ENCODE measurements around the gene SNX20.
A peak's percentile ranks its signal among the peaks of the same experiment; 100 is the strongest.

The SNX20 gene

DNA sequence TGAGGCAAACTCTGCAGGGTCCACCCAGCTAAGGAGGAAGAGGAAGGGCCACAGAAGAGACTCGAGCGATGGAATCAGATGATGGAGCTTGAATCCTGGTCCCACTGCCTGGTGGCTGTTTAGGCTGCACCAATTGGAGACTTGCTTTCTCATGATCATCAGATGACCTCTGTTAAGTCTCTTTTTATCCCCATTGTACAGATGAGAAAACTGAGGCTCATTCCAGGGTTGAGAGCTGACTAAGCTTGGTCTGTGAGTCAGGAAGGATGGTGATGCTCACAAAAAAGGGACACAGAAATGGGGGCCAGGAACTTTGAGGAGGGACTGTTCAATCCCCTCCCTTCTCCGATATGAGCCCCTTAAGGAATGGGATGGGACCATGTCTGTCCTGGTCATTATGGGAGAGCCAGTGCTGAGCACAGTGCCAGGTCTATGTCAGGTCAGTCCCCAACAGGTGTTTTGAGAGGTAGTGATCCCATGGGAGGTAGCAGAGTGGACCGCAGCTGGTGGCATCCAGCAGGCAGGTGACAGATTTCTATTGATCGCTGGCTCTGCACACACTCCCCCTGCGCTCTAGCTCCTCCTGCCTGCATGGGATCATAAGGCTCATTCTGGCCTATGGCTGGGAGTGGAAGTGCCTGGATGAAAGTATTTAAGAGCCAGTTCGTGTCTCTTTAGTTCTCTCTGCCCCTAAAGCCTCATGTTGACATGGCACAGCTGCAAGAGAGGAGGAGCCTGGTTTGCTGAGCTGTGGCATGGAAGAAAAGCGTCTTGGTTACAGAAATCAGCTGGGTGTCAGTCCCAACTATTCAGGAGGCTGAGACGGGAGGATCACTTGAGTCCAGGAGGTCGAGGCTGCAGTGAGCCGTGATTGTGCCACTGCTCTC lies 27.2 kb downstream of the SNX20 start:
- DNase-seq = no peak

DNA sequence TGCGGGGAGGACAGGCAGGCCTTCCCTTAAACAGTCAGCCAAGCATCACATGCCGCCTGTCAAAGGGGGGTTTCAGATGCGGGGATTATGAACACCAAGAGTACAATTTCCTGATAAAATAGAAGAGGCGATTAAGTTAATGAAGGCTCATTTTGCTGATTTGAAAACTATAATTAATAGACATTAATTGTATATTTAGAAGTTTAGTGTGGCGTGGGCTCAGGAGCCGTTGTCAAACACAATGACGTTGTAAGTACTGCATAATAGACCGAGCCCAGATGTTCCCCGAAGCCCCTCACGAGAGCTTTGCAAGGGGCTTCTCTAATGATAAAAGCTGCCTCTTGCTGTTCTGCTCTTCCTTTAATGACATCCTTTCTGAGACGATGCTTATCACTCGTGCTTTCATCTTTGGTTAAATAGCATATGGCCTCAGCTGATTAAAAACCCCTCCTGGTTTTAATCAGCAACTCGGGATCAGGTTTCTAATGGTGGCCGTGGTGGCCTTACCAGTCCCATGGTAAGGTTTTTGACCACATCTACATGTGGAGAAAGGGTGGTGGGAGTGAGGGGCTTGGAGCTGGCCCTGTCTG lies 28.2 kb downstream of the SNX20 start:
- DNase-seq = no peak

DNA sequence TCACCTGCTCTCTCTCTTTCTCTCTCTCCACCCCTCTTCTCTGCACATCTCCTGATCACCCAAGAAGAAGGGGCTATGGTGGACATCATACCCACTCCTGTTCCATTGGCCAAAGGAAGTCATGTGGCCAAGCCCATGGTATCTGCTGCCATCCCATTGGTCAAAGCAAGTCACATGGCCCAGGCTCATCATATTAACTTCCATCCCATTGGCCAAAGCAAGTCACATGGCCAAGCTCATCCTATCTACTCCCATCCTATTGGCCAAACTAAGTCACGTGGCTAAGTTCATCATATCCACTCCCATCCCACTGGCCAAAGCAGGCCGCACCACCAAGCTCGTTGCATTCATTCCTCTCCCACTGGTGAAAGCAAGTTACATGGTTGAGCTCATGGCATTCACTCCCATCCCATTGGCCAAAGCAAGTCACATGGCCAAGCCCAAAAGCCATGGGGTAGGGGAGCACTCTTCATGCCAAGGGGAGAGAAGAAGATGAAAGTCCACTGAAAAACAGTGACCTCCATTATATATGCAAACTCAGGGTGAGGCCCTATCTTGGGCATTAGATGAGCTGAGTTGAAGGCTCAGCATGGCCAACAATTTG lies 29.2 kb downstream of the SNX20 start:
- no peak for DNase-seq

DNA sequence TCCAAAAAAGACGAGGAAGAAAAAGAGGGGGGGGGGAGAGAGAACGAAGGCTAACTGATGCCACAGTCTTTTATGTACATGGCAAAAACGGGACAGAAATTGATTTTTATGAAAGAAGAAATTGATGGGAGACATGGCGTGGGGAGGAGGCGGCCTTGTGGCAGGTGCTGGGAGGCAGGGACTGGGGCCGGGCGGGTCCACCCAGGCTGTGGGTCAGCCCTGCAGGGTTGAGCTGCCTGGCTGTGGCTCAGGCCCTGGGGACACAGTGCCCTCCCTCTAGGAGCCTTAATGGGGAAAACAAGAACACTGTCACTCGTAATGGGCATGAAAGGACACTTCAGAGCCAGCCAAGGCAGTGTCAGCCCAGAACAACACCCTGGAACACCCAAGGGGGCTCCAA lies 34.8 kb downstream of the SNX20 start:
- DNase-seq = no peak

DNA sequence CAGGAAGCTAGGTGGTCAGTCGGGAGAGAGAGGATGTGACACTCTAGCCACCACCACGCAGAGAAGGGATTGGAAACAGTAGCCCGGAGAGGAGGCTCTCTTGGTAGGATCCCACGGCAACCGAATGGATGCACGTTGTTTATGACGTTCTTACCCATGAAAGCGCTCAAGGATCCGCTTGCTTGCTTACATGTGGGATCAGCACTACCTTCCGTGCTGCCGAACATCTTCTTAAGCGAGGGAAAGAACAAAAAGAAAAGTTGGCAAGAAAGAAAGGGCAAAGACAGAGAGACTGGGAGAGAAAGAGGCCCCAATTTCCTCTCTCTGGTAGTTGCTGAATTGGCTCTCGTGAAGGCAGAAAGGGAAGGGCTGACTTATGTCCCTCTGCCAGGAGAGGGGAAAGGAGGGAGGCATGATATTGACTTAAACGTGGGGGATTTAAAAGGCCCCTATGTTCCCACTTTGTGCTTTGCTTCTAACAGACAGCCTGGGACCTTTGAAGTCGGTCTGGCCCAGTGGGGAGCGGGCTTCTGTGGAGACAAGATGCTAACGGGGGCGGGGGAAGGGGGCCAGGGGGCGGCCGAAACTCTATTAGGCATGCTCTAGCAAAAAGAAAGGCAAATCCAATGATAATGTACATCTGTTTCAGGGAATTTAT lies 35.4 kb downstream of the SNX20 start:
- DNase-seq = no peak

DNA sequence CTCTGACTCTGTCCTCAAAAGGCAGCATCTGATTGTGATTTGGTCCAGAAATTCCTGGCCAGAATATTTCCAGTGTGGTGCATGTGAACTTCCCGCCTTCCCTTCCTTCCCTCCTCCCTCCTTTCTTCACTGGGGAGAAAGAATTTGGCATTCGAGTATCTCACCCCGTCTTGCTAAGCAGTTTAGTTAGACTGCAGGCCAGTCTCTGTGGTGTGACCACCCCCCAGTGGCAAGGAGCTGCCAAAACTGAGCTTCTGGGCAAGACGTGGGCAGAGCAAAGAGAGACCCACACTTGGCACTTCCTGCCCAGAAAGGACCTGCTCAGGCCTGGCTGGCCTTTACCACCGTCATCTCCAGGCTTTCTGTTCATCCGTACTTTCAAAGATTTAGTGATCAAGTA lies 36.4 kb downstream of the SNX20 start:
- DNase-seq = peak; percentile 45

DNA sequence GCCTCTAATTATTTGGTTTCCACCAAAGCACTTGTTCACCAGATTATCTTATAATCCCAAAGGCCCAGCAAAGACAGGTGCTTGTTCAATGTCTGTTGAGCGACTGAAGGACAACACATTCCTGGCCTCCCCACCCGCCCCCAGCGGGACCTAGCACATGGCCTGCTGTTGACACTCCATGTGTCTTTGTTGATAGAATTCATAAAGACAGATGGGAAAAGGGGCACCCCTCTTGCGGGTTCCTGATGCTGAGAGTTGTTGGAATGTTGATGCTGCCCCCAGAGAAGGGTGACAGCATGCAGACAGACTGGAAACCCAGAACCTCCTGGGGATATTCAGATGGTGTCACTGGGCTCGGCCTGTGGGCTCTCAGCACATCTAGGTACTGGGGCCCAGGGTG lies 36.9 kb downstream of the SNX20 start:
- DNase-seq = no peak

DNA sequence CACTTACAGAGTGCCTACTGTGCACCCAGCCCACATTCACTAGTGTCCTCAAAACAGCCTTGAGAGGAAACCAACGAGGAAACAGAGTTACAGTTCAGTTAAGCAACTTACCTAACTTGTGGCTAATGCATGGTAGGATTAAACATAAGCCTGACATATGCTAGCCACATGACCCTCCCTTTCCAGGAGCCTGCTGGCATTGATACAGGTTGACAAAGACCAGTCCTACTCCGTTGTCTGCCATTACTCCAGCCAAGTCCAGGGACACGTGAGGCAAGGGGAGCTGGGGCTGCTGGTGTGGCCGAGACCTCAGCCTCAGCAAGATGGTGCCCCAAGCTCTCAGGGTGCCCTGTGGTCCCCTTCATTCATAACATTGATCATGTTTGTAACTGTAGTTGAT lies 37.9 kb downstream of the SNX20 start:
- DNase-seq = no peak

DNA sequence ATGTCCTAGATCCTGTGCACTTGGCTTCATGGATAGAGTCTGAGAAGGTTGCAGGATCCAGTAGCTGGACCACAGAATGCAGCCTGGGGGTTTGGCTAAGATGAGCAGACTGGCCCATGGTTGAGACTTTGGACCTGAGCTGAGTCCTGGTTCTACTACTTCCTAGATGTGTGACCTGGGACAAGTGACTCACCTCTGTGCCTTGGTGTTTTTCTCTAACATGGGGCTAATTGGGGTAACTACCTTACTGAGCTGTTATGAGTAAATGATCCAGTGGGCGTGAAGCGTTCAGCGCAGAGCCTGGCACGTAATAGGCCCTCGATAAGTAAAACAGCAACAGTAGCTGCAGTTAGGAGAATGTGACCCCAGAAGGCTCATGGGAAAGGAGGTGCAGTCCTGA lies 38.8 kb downstream of the SNX20 start:
- DNase-seq = no peak

DNA sequence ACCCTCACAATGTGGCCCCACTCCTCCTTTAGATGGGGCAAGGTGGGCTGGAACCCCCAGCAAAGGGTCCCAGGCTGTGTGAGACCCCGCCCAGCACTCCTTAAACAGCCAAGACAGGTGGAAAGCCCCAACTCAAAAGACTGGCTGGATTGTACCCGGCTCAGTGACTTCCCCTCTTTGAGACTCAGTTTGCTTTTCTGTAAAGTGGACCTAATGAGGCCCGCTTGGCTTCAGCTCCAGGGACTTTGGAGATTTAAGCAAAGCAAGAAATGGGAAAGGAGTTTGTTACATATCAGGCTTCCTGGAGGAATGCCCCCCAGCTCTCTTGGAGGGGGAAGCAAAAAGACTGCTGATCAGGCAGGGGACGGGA lies 39.3 kb downstream of the SNX20 start:
- no peak for DNase-seq

DNA sequence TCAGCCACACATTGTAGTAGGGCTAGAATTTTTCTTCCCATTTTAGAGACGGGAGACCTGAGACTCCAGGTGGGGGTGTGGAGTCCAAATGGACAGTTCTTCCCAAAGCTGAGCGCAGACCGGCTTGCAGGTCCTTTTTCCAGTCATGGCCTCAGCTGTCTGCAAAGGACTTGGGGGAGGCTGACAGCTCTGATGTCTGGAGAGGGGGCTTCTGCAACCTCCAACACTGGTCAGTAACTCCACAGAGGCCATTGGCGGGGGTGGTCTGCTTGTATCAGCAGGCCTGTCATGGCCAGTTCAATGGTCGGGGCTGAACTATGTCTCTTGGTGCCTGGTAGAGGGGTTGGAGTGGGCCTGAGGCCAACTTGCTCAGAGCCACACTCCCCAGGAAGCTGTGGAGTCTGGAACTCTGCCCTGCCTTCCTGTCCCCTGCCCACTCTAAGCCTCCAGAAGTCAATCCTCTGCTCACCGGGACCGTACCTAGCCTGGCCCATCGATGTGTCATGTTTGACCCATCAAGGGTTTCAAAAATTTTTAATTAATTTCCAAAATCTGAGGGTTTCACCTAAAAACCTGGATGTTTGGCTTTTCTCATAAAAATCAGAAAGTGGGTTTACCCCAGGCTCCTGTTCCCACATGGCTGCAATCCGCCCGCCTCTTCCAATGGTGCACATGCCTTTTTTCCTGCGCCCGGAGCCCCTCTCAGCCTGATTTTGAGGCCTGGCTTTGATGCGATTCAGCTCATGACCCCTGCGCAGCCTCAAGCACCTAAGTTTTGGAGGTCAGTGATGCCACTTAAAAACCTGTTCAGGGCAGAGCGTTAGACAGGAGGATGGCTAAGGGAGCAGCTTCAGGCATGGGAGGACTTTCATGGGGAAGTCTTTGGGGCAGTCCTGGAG lies 39.9 kb downstream of the SNX20 start:
- DNase-seq = no peak

DNA sequence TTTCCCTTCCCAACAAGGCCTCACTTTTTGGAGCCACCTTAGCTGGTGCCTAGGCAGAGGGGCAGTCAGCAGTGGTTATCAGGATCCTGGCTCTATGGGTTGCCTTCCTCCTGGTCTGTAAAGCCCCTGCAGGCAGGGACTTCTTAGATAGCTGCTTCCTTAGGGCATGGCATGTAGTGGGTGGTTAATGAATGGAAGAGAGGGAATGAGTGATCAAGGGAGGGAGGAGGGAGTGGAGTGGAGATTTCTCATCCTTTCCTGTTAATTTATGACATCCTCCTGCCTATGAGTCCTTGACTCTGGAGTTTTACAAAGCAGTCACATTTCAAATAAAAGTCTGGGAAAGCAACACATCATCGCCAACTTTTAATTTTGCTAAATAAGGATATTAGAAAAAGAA lies 40.7 kb downstream of the SNX20 start:
- no peak for DNase-seq

DNA sequence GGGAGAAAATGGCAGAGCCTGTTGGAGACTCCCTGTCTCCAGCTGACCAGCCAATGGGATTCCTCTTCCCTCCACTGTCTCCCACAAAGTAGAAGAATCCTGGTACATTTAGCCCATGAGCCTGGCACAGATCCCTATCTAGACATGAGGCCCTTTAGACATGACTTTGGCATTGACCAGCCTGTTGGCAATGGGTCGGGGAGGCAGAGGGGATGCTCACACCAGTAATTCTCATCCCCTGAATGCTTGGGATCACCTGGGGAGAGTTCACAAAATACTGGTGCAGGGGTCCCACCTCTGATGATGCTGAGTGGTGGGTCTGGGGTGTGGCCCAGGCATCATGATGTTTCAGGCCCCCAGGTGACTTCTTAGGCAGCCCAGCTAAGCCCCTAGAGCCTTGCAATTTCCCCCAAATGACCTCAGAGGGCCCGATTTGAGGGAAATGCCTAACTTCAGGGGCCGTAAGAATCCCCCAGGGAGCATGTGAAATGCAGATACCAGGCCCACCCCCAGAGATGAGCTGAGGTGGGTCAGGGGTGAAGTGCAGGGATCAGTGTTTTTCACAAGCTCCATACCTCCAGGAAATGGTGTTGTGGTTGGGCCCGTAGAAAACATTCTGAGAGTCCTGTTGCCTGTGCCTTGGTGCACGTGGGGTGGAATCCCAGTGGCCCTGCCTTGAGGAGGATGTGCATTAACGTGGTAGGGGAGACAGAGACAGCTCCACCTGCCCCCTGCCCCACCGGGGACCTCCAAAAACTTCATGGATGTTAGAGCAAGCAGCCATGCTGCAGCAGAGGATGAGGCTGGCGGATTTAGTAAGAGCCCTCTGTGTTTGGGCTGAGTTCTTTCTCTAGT lies 42.1 kb downstream of the SNX20 start:
- no peak for DNase-seq

DNA sequence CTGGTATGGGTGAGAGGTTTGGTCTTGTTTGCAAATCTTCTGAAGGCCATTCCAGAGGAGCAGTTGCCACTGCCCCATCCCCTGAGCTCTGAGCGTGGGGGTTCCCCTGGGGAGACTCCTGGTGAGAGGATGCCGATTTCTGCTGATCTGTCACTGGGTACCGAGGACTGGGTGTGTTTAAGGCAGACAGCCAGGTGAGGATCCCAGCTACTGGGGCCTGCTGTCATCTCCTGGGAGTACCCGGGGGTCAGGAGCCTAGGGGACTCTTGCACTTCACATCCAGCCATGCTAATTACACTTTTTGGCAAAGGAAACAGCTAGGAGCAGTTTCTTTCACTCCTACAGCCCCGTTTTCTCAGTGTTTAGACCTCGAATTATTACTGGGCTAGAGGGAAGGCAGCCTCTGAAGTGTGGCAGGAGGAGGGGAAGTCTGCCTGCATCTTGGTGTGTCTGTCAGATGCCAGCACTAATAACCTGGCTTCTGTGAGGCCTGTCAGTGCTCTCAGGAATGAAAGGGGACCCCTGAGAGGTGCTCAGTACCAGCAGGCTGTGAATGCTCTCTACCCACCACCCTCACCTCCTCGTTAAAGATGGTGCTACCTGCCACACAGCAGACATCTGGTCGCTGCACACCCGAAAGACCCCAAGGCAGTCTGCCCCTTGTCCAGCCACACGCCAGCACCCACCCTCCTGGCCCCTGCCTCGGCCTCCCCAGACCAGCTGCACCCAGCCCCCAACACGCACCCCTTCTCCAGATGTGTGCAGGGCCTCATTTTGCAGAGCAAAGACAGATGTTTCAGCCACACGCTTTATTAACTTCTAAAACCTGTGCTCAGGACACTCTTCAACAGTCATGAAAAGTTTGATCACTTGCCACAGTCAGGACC lies 43.2 kb downstream of the SNX20 start:
- DNase-seq = no peak

DNA sequence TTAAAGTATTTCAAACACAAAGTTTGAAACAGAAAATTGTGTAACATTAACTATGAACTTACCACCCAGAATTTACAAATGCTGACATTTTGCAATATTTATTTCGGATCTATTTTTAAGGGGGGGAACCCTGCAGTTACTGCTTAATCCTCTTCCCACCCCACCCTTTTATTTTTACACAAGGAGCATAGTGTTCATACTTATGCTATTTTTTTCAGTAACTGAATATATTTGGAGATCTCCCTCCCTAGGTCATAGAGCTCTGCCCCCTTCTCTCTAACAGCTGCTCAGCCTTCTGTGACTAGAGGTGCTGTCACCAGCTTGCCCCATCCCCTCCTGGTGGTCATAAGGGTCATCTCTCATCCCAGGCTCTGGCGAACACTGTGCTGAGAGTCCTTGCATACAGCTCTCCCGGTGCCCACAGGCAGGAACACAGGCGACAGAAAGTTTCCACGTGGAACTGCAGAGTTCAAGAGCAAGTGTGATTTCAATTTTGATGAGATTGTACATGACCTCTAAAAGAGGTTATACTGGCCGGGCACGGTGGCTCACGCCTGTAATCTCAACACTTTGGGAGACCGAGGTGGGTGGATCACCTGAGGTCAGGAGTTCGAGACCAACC lies 44.2 kb downstream of the SNX20 start:
- DNase-seq = no peak

DNA sequence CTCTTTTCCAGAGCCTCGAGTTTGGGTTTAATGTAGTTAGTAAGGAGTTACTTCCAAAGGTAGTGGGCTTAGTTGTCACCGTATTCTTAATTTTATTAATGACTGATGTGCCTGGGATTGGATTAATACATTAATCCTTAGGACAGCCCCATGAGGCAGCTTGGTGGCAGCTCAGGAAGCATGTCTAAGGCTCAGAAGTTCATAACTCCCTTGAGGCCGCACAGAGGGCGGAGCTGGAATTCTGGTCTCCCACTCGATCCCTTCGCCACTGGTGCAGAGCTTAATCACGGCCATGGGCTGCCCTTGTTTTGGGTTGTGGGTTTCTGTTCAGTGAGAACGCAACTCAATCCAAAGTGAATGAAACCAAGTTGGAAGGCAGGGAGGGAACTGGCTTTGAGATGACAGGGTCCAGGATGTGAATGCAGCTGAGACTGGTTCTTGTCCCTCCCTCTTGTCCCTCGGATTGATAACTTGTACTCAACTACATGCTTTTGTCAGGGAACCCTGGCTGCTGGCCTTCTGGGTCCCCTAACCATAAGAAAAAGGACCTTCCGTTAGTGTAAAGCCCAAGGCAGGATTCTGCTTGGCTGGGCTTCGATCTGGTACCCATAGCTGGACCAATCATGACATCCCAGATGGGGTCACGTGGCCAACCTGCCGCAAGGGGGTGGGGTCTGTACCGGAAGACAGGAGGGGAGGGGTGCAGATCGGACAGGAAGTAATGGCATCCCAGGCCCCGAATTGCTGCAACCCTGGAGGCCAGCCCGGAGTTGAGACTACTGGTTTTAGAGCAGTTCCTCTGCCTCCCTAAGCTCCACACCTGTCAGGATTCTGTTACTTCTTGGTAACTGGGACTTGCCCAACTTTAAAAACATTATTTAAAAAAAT lies 45.4 kb downstream of the SNX20 start:
- no peak for DNase-seq

DNA sequence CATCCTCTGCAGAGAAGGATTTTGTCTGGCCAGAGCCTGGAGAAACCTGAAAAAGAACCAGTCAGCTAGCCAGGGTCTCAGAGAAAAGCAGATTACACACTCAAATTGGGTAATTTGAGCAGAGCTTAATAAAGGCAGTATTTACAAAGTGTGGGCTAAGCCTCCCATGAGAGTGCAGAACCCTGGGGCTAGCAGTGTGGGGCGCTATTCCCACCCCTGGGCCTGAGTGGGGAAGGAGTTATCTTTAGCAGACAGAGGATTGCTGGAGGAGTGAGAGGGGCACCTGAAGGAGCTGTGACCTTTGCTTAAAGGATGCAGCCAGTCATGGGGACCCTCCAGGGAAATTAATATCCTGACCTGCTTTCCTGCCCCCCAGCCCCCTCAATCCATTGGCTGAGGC lies 46.2 kb downstream of the SNX20 start:
- DNase-seq = no peak

DNA sequence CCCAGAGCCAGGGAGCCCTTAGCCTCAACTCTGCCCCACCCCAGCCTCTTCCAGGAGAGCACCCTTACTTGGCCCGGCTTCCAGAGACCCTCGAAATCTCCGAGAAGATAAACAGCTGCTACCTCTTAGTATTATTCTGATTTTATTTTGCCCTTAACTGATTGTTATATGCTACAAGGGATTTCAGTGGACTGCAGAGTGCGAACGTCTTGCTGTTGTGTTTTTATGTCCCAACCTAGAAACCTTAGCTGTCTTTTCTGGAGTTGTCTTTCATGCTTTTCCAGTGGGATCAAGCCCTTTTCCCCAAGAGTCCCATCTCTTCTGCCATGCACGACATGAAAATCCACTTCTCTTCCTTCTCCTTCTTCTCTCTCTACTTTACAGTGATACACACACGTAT lies 47.0 kb downstream of the SNX20 start:
- no peak for DNase-seq
